ENCODE results near the gene ENOSF1. TPM values are rescaled to one million over a fixed set of nuclear protein-coding genes. Genes with fewer than 3 reads are reported as not detected.
A peak's percentile ranks its signal among the peaks of the same experiment; 100 is the strongest.

ENOSF1 gene
- total RNA-seq, 4 donors from 2014 or later, result 31.7 to 104 (median 45.2) TPM

DNA sequence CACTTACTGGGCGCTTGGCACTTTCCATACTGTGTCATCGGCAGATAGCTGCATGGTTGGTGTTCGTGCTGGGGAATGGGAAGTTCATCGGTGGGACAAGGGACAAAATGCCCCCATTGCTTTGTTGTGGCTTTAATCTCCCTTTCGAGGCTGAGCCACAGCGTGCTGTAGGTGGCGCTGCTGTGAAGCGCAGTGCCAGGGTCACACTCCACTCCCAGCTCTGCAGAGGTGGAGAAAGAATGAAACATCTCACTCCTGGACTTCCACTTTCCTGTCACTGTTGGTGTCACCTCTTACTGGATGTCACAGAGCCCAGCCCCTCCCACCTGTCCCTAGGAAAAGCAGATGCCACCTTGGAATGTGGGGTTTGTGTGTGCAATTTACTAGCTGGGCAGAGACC, 46.3 kb downstream of the ENOSF1 start:
- no peak for TF ChIP-seq CTCF (IDR thresholded peaks at IDR 0.05)
- no peak for ATAC-seq (ENCODE audit: low FRiP score)
- DNase-seq (ENCODE audit: low spot score), result no peak

GRCh38 chr18:662197-662596, 50.2 kb downstream of the ENOSF1 start:
- DNase-seq (ENCODE audit: low spot score) (no peak), ATAC-seq (ENCODE audit: low FRiP score) (no peak)

GRCh38 chr18:659597-659996, 52.8 kb downstream of the ENOSF1 start:
- no peak for TF ChIP-seq CTCF (IDR thresholded peaks at IDR 0.05)
- no peak for DNase-seq (ENCODE audit: low spot score)
- no peak for ATAC-seq (ENCODE audit: low FRiP score)

More at GRCh38 chr18:662197-662596, 50.2 kb downstream of the ENOSF1 start:
- no peak for TF ChIP-seq CTCF (IDR thresholded peaks at IDR 0.05)

GRCh38 chr18:658947-659533, 53.4 kb downstream of the ENOSF1 start:
- DNase-seq (ENCODE audit: low spot score) (no peak), ATAC-seq (ENCODE audit: low FRiP score) (no peak)
- no peak for TF ChIP-seq CTCF (IDR thresholded peaks at IDR 0.05)

DNA sequence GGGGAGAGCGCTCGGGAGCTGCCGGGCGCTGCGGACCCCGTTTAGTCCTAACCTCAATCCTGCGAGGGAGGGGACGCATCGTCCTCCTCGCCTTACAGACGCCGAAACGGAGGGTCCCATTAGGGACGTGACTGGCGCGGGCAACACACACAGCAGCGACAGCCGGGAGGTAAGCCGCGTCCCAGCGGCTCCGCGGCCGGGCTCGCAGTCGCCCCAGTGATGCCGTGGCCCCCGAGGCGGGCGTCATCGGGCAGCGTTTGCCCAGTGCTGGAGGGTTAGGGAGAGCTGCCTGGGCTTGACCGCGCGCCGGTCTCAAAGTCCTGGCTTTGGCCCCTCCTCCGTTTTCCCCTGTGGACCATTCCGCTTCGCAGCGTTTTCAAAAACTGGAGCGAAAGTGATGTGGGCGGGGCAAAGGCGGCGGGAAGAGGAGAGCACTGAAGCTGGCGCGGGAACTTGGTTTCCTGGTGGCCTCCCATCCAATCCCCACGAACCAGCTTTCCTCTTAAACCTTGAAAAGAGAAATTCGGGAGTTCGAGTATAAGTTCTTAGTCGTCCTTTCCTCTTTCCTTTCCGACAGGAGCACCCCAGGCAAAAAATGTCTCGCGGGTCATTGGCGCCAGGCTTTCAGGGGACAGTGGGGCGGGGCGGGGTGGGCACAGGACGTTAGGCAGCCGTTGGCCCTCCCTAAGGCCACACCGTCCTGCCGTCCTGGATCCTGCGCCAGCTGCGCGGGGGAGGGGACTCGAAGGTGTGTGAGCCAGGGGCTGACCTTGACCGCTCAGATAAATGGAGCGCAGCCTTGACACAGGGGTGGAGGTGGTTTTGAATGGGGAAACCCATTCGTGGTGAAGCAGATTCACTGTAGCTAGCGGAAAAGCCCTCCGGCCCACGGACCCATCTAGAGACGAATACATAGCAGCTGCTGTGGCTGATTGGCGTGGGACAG, 54.2 kb downstream of the ENOSF1 start:
- DNase-seq (ENCODE audit: low spot score) (peak; percentile 47), ATAC-seq (ENCODE audit: low FRiP score) (peak; percentile 94)
- TF ChIP-seq CTCF (IDR thresholded peaks at IDR 0.05), result no peak

GRCh38 chr18:657311-658000, 55.0 kb downstream of the ENOSF1 start, which contains the start of gene TYMS:
TSS of gene TYMS (plus strand) at chr18:657653. CDS start at chr18:657743, 90 bp downstream.
- ATAC-seq (ENCODE audit: low FRiP score) (peak; percentile 68), DNase-seq (ENCODE audit: low spot score) (no peak)
- no peak for TF ChIP-seq CTCF (IDR thresholded peaks at IDR 0.05)
